ENCODE measurements around the gene FHL1. TPM values are rescaled to one million over a fixed set of nuclear protein-coding genes. Genes with fewer than 3 reads are reported as not detected.

The FHL1 gene
- total and polyA plus RNA-seq, 2 donors (not counting 3 experiments of a cell fraction or from before 2014, with no cell fraction given), result 50.6 to 59.4 TPM

- POLR2A ChIA-PET, result no interaction called here
- Histone ChIP-seq H3K79me2 (ENCODE audit: control insufficient read depth, insufficient read depth, low read length) (no peaks in the 10 kb centered on the region), H3K27ac (ENCODE audit: insufficient read depth, low read depth, low read length) (no peak overlapping the region), H2AFZ (ENCODE audit: low read depth, low read length) (no peak overlapping the region), H3K9ac (replicated peaks; ENCODE audit: extremely low read depth, insufficient read depth, low read length) (no peak overlapping the region), H3K4me1 (ENCODE audit: control insufficient read depth, extremely low read depth, insufficient read depth, low read length) (peaks cover 2% of the 10 kb centered on the region), H3K4me3 (replicated peaks in 1 of 3; ENCODE audit: insufficient read depth in 1 of 3, low read depth in 1 of 3, low read length in 3 of 3) (no peak overlapping the region), H3K9me3 (replicated peaks; ENCODE audit: control insufficient read depth, insufficient read depth, low read length) (no peaks in the 10 kb centered on the region), H3K9me1 (replicated peaks; ENCODE audit: control insufficient read depth, extremely low read depth, insufficient read depth, low read length) (no peaks in the 10 kb centered on the region), H3K27me3 (ENCODE audit: control insufficient read depth in 2 of 2, insufficient read depth in 2 of 2, low read length in 2 of 2) (no peaks in the 10 kb centered on the region), H4K20me1 (replicated peaks; ENCODE audit: control insufficient read depth, extremely low read depth, insufficient read depth, low read length) (no peaks in the 10 kb centered on the region), H3K36me3 (ENCODE audit: control insufficient read depth in 2 of 2, extremely low read depth in 1 of 2, insufficient read depth in 2 of 2, low read length in 2 of 2) (no peaks in the 10 kb centered on the region), H3K4me2 (ENCODE audit: insufficient read depth, low read length) (no peak overlapping the region)
- DNase-seq (ENCODE audit: low read depth, low spot score), result no peak
- FAIRE-seq, result peak; percentile 72
- dilution Hi-C loops (cut with MboI; ENCODE audit: extremely low pct_ligation_motif_present, low sequenced_read_pairs) (no loop called here), intact Hi-C loops (cut with micrococcal nuclease) (loop anchor here (2.0 kb wide), 1 partner anchor 17 kb away; the partner anchor contains the start of gene FHL1)
- BruUV-seq (replicated peaks), result no TSS peak
- CTCF ChIA-PET, result interaction anchor here (1.1 to 5.0 kb wide), 7 partner anchors 13 to 136 kb away, joined by 3 to 269 read pairs (median 5); no protein-coding TSS in a partner anchor
- TF ChIP-seq JUN (IDR thresholded peaks at IDR 0.05; ENCODE audit: borderline replicate concordance, insufficient read depth, insufficient read length, low read depth) (no peak), CTCF (IDR thresholded peaks at IDR 0.05; ENCODE audit: extremely low read depth in 1 of 2, insufficient read depth in 1 of 2, low read depth in 1 of 2, low read length in 2 of 2) (no peak), FOS (IDR thresholded peaks at IDR 0.05; ENCODE audit: borderline replicate concordance, insufficient read depth, low read length) (no peak), MAX (IDR thresholded peaks at IDR 0.05; ENCODE audit: insufficient read depth, insufficient read length) (no peak), GATA2 (IDR thresholded peaks at IDR 0.05; ENCODE audit: insufficient read depth, insufficient read length, low read depth, low read length) (no peak), EZH2 (IDR thresholded peaks at IDR 0.05; ENCODE audit: borderline replicate concordance, low read depth, low read length, severe bottlenecking) (no peak), POLR2A (IDR thresholded peaks at IDR 0.05; ENCODE audit: low read depth, low read length) (no peak), MYC (IDR thresholded peaks at IDR 0.05; ENCODE audit: low read depth, low read length) (no peak), POLR2AphosphoS5 (IDR thresholded peaks at IDR 0.05; ENCODE audit: insufficient read depth, low read depth, low read length) (no peak)
Observed at GRCh38 chrX:136163689-136164088, 16.4 kb downstream of the FHL1 start.
